GM21390 (cell line): Measurements from ENCODE around the gene GNAZ.

Experiments used
- ATAC-seq: cut with Tn5 transposase; IDR thresholded peaks from one replicate; pipeline ENCODE4 v1.9.1; 2021; ENCODE audit not compliant: unreplicated experiment

The GNAZ gene

DNA sequence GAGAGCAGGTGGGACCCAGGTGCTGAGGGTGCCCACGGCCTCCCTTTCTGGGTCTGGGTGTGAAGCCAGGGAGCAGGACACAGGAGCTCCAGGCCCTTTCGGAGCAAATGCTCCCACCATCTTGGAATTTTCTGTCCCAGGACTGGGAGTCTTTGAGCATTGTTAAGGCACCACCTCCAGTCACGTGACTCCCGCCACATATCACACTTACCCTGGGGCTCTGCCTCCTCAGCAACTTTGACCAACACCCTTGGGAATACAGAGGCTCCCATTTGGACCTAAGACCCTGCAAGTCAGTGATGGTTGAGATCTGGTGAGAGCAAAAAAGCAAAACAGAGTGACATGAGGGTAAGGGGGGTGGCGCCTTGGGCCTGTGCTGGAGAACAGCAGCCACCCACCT is 35.6 kb downstream of the GNAZ start:
- ATAC-seq: no peak

DNA sequence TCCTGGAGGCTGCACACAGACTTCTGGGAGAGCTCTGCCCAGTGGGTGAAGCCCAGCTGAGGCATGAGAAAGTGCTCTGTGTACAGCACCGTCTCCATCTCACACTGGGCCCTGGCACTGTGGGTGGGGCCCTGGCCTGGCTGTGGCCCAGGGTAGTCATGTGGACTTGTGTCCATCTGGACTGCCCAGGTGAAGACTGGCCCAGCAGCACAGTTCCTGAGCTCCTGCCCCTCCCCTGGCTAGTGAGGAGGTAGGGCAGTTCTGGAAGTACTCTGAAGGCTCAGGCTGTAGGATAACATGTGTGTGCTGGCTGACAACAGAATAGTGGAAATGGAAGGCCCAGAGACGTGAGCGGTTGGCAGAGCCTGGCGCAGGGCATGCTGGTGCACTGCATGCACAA is 36.0 kb downstream of the GNAZ start:
- ATAC-seq: no peak

- ATAC-seq: no peak
Measured at GRCh38 chr22:23106906-23107367, 36.6 kb downstream of the GNAZ start.

- ATAC-seq: no peak
Measured at GRCh38 chr22:23107487-23108248, 37.3 kb downstream of the GNAZ start.

DNA sequence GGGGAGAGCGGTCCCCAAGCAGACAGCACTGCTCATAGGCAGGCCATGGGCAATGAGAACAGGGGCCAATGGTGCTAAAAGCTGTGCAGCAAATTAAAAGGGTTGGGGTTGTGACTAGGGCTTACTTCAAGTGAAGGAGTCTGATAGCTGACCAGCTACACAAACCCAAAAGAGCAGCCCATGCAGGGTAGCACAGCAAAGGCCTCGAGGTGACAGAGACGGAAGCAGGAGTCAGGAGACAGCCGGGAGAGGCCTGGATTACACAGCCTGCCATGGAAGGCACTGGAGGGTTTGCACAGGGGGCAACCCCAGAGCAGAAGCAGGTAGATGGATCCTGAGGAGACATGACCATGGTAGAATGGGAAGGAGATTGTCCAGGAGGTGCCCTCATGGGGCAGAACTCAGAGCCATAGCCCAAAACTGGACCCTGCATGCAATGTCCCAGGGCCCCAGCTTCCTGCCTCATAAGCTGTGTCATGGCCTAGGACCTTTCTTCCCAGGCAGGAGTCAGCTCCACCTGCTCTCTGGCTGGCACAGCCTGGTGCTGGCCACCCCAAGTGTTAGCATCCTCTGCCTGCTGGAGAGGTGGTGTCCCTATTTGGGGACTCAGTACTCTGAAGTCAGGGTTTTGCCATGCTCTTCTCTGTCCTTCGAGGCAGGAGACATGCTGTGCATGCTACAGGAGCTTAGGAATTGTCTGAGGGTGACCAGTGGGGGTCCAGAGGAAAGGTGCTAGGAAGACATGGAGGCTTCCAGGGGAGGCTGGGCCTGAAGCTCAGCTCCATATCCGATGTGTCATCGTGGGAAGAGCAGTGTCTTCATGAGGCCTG is 38.1 kb downstream of the GNAZ start:
- no peak for ATAC-seq

- ATAC-seq: no peak
Measured at GRCh38 chr22:23109079-23109347, 38.7 kb downstream of the GNAZ start.

GRCh38 chr22:23109441-23109978 is 39.2 kb downstream of the GNAZ start:
- ATAC-seq: no peak

DNA sequence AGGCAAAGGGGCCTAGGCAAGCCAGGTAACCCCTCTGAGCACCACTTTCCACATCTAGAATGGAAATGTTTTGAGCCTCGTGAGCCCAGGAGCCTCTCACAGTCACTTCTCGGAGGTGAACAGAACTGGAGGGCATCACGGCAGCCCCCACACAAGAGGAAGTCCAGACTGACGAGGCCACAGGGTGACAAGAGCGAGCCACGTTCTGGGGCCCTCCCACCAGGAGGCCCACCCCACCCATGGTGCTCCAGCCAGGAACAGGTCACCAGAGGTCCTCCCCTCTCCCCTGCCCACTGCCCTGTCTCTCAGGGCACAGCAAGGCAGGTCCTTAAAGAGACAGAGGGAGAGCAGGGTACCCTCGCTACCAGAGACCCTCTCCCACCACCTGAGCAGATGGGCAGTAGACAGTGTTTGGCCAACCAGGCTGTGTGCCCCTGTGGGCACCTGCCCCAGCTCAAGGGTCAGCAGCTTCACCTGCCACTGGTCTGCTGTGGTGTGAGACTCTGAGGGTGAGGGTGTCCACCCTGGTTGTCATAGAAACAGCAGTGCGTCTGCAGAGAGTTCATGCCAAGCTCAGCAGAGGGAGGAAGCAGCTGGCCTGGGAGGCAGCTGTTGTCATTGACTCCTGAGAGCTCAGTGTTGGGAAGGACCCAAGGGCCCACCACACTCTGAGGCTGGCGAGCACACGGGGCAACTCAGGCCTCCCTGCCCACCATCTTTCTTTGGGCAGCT is 40.0 kb downstream of the GNAZ start:
- no peak for ATAC-seq

DNA sequence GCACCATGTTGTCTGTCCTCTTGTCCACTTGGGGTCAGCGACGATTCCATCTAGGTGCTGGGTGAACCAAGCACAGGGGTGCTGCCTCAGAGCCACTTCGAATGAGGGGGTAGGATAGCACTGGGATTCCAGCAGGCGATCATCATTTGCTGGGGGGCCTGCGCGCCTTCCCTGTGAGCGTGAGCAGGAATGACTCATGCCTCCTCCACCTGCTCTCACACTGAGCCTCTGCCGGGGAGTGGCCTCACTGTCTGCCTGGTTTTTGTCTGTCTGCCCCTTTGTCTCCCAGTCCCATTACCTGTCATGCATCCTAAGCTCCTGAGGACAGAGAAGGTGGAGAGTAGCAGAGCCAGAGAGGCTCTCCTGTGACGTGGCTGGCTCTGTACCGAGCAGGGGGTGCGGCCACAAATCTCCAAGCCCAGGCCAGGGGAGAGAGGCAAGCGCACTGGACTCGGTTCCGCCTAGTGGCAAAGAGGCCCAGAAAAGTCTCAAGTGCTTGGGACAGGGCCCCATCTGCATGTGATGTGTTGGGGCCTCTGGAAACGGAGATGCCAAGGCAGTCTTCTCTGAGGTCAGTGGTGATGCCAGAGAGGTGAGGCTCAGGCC is 40.7 kb downstream of the GNAZ start:
- ATAC-seq: no peak

DNA sequence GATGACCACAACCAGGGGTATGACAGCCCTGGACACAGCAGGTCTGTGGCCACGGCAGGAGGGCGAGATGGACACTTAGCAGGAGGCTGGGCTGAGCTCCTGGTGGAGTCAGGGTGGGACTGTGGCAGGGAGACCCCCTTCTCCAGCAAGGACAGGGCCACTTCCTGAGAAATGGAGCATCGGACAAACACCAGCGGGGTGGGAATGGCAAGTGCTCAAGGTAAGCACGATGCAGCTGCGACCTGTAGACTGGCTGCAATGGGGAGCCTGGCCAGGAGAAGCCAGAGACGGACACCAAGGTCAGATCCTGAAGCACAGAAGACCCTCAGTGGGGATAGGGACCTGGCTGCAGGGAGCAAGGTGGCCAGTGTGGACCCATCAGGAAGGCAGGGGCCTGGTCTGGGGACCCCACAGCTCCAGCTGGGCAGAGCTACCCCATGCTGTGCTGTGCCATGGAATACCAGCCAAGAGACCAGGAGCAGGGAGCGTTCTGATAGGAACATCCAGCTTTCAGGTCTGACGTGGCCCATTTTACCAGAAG is 42.2 kb downstream of the GNAZ start:
- no peak for ATAC-seq

DNA sequence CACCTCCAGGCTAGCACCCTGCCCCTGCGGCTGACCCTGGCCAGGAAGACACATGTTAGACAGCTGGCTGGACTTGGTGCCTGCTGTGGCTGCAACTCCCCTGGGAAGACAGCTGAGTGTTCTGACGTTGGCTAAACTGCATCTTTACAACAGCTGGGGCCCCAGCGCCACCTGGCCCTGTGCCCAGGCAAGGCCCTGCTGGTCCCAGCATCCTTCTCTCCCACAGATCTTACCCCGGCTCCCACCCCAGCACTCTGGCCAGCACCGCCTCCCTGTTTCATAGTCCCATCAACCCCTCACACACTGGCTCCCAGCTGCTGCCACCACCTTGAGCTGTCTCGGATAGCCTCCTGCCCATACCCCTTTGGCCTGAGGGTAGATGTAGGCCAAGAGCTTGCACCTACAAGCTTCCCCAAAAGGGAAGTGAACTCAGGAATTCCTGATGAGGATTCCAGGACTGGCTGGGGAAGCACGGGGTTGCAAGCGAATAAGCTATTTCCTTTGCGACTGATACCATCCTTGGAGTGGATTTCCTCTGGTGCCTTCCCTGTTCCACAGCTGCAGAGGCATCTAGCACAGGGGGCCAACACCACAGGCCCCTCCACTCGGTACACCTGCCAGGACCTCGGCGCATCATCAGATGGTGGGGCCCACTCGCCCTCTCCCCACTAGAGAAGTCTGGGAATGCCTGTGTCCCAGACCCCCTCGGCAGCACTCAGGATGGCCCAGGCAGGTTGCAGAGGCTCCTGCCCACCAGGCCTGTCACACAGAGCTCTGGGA is 42.9 kb downstream of the GNAZ start:
- ATAC-seq: no peak

- ATAC-seq: no peak
Measured at GRCh38 chr22:23113847-23114720, 43.8 kb downstream of the GNAZ start.

- ATAC-seq: no peak
Measured at GRCh38 chr22:23114721-23115020, 44.4 kb downstream of the GNAZ start.

DNA sequence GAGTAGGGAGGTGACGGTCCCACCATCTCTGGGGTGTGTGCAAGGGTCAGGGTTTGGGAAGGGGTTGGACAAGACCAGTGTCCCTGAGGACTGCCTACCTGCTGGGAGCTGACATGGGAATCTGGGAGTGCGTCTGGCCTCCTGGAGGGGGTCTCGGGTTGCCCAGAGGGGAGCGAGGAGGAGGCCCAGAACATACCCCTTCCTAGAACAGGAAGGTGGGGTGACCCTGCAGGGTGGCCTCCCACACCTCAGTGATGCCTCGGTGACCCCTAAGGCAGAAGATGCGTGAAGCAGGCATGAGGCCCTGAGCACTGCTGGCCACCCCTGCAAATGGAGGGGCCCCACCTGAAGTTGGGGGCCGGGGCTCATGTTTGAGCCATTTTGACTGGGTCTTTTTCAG is 45.0 kb downstream of the GNAZ start:
- ATAC-seq: no peak

GRCh38 chr22:23115825-23116494 is 45.6 kb downstream of the GNAZ start:
- ATAC-seq: no peak

DNA sequence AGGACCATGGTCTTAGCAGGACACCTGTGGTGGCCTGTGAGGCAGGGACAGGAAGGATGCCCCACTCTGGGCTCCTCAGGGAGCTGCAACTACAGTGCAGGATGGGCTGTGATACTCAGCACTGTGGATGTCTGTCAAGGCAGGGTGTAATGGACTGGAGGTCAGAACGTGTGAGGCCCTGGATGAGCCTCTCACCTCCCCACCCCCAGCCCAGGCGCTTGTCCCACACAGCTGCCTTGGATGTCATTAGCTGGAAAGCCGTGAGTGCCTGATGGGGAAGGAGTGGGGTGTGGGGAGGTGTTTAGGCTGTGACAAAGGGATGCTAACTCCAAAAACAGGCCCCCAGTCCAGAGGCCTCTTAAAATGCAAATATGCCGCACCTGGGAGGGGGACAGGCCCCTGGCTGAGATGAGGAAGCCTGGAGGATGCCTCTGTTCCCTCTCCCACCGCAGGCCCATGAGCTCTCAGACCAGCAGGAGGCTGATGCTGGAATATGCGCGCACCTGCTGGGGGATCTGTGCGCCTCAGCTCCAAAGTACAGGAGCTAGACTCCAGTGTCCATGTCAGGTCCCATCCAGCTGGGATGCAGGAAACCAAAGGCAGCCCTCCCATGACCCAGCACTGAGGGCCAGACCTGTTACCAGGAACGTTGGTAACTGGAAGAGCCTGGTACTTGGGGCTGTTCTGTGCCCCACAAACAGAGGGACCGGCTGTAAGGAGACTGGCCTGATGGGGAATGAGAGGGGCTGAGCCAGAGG is 46.4 kb downstream of the GNAZ start:
- no peak for ATAC-seq

DNA sequence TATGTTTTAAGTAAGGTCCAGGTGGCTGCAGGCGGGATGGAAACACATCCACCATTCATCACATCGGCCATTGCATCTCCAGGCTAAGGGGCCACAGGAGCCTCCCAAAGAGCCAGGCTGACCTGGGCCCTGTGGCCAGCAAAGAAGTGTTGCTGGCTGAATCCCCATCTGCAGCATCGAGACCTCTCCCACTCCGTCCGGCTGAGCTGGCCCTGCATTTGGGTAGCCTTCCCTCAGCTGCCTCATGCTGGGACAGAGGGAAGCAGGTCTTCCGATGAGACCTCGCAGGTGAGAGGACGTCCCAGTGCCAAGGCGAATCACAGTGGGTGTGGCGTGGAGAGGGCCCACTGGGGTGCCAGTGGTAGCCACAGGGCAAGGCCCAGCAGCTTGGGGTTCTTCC is 47.0 kb downstream of the GNAZ start:
- no peak for ATAC-seq
